ENCODE measurements around the gene SEPTIN2.

The SEPTIN2 gene

GRCh38 chr2:241339839-241340630, 24.3 kb downstream of the SEPTIN2 start:
- H3K4me3 ChIP-seq (ENCODE audit: low read depth, low read length), result no peak overlapping the region
- TF ChIP-seq, protein P1, sequence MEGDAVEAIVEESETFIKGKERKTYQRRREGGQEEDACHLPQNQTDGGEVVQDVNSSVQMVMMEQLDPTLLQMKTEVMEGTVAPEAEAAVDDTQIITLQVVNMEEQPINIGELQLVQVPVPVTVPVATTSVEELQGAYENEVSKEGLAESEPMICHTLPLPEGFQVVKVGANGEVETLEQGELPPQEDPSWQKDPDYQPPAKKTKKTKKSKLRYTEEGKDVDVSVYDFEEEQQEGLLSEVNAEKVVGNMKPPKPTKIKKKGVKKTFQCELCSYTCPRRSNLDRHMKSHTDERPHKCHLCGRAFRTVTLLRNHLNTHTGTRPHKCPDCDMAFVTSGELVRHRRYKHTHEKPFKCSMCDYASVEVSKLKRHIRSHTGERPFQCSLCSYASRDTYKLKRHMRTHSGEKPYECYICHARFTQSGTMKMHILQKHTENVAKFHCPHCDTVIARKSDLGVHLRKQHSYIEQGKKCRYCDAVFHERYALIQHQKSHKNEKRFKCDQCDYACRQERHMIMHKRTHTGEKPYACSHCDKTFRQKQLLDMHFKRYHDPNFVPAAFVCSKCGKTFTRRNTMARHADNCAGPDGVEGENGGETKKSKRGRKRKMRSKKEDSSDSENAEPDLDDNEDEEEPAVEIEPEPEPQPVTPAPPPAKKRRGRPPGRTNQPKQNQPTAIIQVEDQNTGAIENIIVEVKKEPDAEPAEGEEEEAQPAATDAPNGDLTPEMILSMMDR (IDR thresholded peaks at IDR 0.05; ENCODE audit: borderline replicate concordance, insufficient read depth, low read depth, low read length), result no peak

GRCh38 chr2:241340631-241341163, 25.0 kb downstream of the SEPTIN2 start:
- H3K4me3 ChIP-seq (ENCODE audit: low read depth, low read length), result no peak overlapping the region
- TF ChIP-seq, protein P1 (IDR thresholded peaks at IDR 0.05; ENCODE audit: borderline replicate concordance, insufficient read depth, low read depth, low read length), result no peak

- TF ChIP-seq, protein P1 (IDR thresholded peaks at IDR 0.05; ENCODE audit: borderline replicate concordance, insufficient read depth, low read depth, low read length), result no peak
- H3K4me3 ChIP-seq (ENCODE audit: low read depth, low read length), result no peak overlapping the region
Observed at GRCh38 chr2:241344925-241345651, 29.4 kb downstream of the SEPTIN2 start.

DNA sequence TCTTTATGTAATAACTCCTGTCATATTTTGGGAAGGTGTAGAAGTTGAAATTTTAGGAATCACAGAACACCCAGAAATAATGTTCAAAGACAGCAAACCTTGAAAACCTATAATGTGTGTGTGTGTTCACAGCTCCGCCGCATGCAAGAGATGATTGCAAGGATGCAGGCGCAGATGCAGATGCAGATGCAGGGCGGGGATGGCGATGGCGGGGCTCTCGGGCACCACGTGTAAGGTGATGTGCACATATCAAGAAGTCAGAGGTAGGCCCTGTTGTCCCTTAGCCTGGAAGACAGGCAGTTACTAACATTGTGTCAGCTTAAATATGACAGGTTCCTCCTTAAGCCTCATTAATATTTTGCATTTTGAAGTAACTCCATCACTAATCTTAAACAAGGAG, 34.2 kb downstream of the SEPTIN2 start:
- no peak overlapping the region for H3K4me3 ChIP-seq (ENCODE audit: low read depth, low read length)
- TF ChIP-seq, protein P1 (IDR thresholded peaks at IDR 0.05; ENCODE audit: borderline replicate concordance, insufficient read depth, low read depth, low read length), result no peak

GRCh38 chr2:241350530-241350877, 34.8 kb downstream of the SEPTIN2 start:
- no peak overlapping the region for H3K4me3 ChIP-seq (ENCODE audit: low read depth, low read length)
- TF ChIP-seq, protein P1 (IDR thresholded peaks at IDR 0.05; ENCODE audit: borderline replicate concordance, insufficient read depth, low read depth, low read length), result no peak

DNA sequence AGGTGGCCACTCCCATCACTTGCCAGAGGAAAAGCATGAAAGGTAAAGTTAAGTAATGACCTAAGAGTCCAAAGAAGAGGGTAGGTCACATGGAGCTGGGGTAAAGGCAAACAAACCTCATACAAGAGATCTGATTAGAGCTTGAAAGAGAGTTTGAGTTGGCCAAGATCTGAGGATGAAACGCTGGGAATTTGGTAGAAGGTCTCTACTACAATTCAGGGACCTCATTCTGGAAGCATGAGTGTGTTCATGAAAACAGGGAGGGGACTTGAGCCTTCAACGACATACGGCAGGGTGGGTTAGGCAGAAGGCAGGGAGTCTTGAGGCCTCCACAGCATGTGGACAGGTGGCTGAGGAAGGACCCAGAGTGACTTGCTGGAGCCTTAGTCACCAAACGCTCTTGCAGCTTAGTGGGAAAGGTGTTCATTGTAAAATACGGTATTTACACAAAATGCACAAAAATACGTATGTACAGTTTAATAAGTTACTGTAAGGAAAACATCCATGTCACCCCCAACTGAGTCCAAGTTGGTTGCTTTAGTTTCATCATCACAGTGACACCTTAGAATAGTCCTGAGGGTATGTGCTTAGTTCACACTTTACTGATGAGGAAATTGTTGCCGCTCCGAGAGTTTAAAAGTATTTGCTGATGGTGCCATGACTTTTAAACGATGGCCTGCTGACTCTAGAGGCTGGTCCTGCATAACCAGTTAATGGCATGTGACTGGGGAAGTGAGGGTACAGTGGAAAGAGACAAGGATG, 35.3 kb downstream of the SEPTIN2 start:
- no peak overlapping the region for H3K4me3 ChIP-seq (ENCODE audit: low read depth, low read length)
- TF ChIP-seq, protein P1 (IDR thresholded peaks at IDR 0.05; ENCODE audit: borderline replicate concordance, insufficient read depth, low read depth, low read length), result no peak
